IMR-90 (cell line): ENCODE results near the gene FAS. TPM values are rescaled to one million over a fixed set of nuclear protein-coding genes. Genes with fewer than 3 reads are reported as not detected.

Experiments
- ATAC-seq: fragments of 200-7000 bp; cut with Tn5 transposase; 2 replicates; pipeline ENCODE4 v1.9.1; 2020; ENCODE audit warnings: low read depth, mild to moderate bottlenecking, moderate library complexity
- BruUV-seq: library from RNA; stranded (reverse); fragments of 400-500 nt; replicated peaks from 2 replicates; lab custom pipeline; 2021; lab: Mats Ljungman, UMichigan
- CTCF ChIA-PET: fragments of 300-600 bp; formaldehyde crosslinking; extraction: SDS; loops from one replicate; lab custom pipeline; 2021; ENCODE audit warnings: antibody characterized with exemption; lab: Yijun Ruan, JAX
- POLR2A ChIA-PET: fragments of 300-600 bp; sonication (Branson Sonifier 250); formaldehyde crosslinking; loops from one replicate; lab custom pipeline; 2022; ENCODE audit warnings: antibody characterized with exemption; ENCODE audit not compliant: unreplicated experiment; lab: Charles Lee
- DNase-seq: peaks from one replicate; pipeline ENCODE4 v3.0.0; 2013
- H2AFZ ChIP-seq: replicated peaks from 2 replicates; pipeline ENCODE3; 2013; ENCODE audit warnings: low read length, mild to moderate bottlenecking; ENCODE audit not compliant: poor library complexity
- H2AK5ac ChIP-seq: 2 replicates; pipeline ENCODE4 v1.6.1; 2013; ENCODE audit warnings: low read depth, low read length, inconsistent platforms
- H2AK9ac ChIP-seq: replicated peaks from 2 replicates; pipeline ENCODE3; 2013; ENCODE audit warnings: mild to moderate bottlenecking, low read depth, low read length, moderate library complexity; ENCODE audit not compliant: poor library complexity
- H2BK120ac ChIP-seq: 2 replicates; pipeline ENCODE4 v1.6.1; 2013; ENCODE audit warnings: low read depth, low read length, inconsistent platforms
- H2BK15ac ChIP-seq: 3 replicates; pipeline ENCODE4 v1.6.1; 2013; ENCODE audit warnings: low read depth, low read length, inconsistent platforms
- H2BK20ac ChIP-seq: 2 replicates; pipeline ENCODE4 v1.6.1; 2013; ENCODE audit warnings: low read depth, mild to moderate bottlenecking, inconsistent platforms, low read length, moderate library complexity
- H2BK5ac ChIP-seq: 2 replicates; pipeline ENCODE4 v1.6.1; 2013; ENCODE audit warnings: mild to moderate bottlenecking, low read depth, low read length, inconsistent platforms; ENCODE audit not compliant: poor library complexity, severe bottlenecking
- H3K14ac ChIP-seq: replicated peaks from 2 replicates; pipeline ENCODE4 v1.6.1; 2013; ENCODE audit warnings: low read depth, low read length, inconsistent platforms
- H3K18ac ChIP-seq: 2 replicates; pipeline ENCODE4 v1.6.1; 2013; ENCODE audit warnings: low read depth, low read length, control low read depth
- H3K23ac ChIP-seq: 2 replicates; pipeline ENCODE4 v1.6.1; 2013; ENCODE audit warnings: low read depth, low read length, inconsistent platforms
- H3K27ac ChIP-seq: 2 replicates; pipeline ENCODE4 v1.5.1; 2013; ENCODE audit warnings: mild to moderate bottlenecking, control low read depth, low read length; ENCODE audit not compliant: insufficient read depth
- H3K27me3 ChIP-seq: 2 replicates; pipeline ENCODE4 v1.6.1; 2013; ENCODE audit warnings: low read length; ENCODE audit not compliant: control insufficient read depth, insufficient read depth
- H3K36me3 ChIP-seq: 2 replicates; pipeline ENCODE4 v1.6.1; 2013; ENCODE audit warnings: low read length, mixed read lengths; ENCODE audit not compliant: control insufficient read depth, insufficient read depth
- H3K4ac ChIP-seq: 2 replicates; pipeline ENCODE4 v1.6.1; 2013; ENCODE audit warnings: low read depth, low read length, inconsistent platforms
- H3K4me1 ChIP-seq: 2 replicates; pipeline ENCODE4 v1.6.1; 2013; ENCODE audit warnings: low read length, mixed read lengths; ENCODE audit not compliant: control insufficient read depth, insufficient read depth
- H3K4me2 ChIP-seq: 2 replicates; pipeline ENCODE4 v1.6.1; 2013; ENCODE audit warnings: low read depth, mild to moderate bottlenecking, control low read depth, low read length, moderate library complexity
- H3K4me3 ChIP-seq: 2 replicates; pipeline ENCODE4 v1.5.1; 2013; ENCODE audit warnings: low read depth, mild to moderate bottlenecking, control low read depth, low read length, moderate library complexity; ENCODE audit not compliant: insufficient read depth
- H3K56ac ChIP-seq: 2 replicates; pipeline ENCODE4 v1.6.1; 2013; ENCODE audit warnings: low read length, inconsistent platforms; ENCODE audit not compliant: insufficient read depth; ENCODE audit errors: extremely low read depth
- H3K79me1 ChIP-seq, 2 experiments: 2 replicates each; pipeline ENCODE4 v1.6.1; 2013; ENCODE audit warnings: low read length in 2 of 2, inconsistent platforms in 1 of 2, low read depth in 1 of 2
- H3K9ac ChIP-seq: 2 replicates; pipeline ENCODE4 v1.6.1; 2013; ENCODE audit warnings: low read depth, low read length, control low read depth
- H3K9me1 ChIP-seq: 2 replicates; pipeline ENCODE4 v1.6.1; 2013; ENCODE audit warnings: low read length, inconsistent platforms; ENCODE audit not compliant: insufficient read depth
- H3K9me3 ChIP-seq: 2 replicates; pipeline ENCODE4 v1.6.1; 2013; ENCODE audit warnings: low read length; ENCODE audit not compliant: control insufficient read depth, insufficient read depth
- H4K20me1 ChIP-seq: 2 replicates; pipeline ENCODE4 v1.6.1; 2013; ENCODE audit warnings: low read length, inconsistent platforms; ENCODE audit not compliant: insufficient read depth
- H4K5ac ChIP-seq: 2 replicates; pipeline ENCODE4 v1.6.1; 2013; ENCODE audit warnings: mild to moderate bottlenecking, low read depth, low read length, control low read depth
- H4K8ac ChIP-seq, 2 experiments: 2 replicates each; pipeline ENCODE4 v1.6.1; 2013; ENCODE audit warnings: low read depth in 2 of 2, low read length in 2 of 2, control low read depth in 1 of 2, inconsistent platforms in 1 of 2
- H4K91ac ChIP-seq: 2 replicates; pipeline ENCODE4 v1.6.1; 2013; ENCODE audit warnings: low read depth, low read length, inconsistent platforms; ENCODE audit not compliant: insufficient read depth
- MAFK ChIP-seq: IDR thresholded peaks from 2 replicates; pipeline ENCODE4 v1.6.1; 2012; ENCODE audit warnings: low read depth, low read length, improper control_type of control experiment
- WGBS, 2 experiments: methylation state at CpG; one replicate each; pipeline versions ENCODE4 v1.1.5 to v1.1.7; 2013; ENCODE audit warnings: missing lambda C conversion rate in 2 of 2; ENCODE audit not compliant: insufficient read length in 1 of 2; ENCODE audit errors: extremely low coverage in 2 of 2; 5-methylcytosine and 5-hydroxymethylcytosine counted together
- dilution Hi-C: fragments of 300-500 bp; cut with HindIII; formaldehyde crosslinking; loops from one replicate; pipeline ENCODE4 v1.14.3; 2018; ENCODE audit warnings: low sequenced_read_pairs; ENCODE audit not compliant: unreplicated experiment
- in situ Hi-C: fragments of 300-500 bp; cut with MboI; formaldehyde crosslinking; loops from 3 replicates; pipeline ENCODE4 v1.14.3; 2019; ENCODE audit warnings: low sequenced_read_pairs, inconsistent platforms, mixed read lengths
- intact Hi-C: fragments of 100-400 bp; cut with micrococcal nuclease; formaldehyde crosslinking; loops from 2 replicates; pipeline ENCODE4 v1.10.0; 2022
- polyA plus RNA-seq, 3 experiments: library from polyadenylated mRNA; depleted of rRNA; stranded (reverse); fragments of >200 nt; gene quantifications; 2 replicates each; pipeline ENCODE4 v1.2.3, GENCODE V29; 2012; ENCODE audit warnings: low replicate concordance in 1 of 3
- total RNA-seq: library from RNA; depleted of rRNA; stranded (reverse); fragments of >200 nt; gene quantifications from 2 replicates; pipeline ENCODE4 v1.2.3, GENCODE V29; 2012

The FAS gene
- total and polyA plus RNA-seq, 2 of the 4 experiments (the other 2 are of a cell fraction), result 34.3 to 53.8 TPM

GRCh38 chr10:88957381-88957780 is 33.2 kb upstream of the FAS start:
- DNase-seq, result no peak
- Histone ChIP-seq H4K8ac (no peak overlapping the region), H2BK120ac (no peak overlapping the region), H3K14ac (no peak overlapping the region), H4K91ac (no peak overlapping the region), H3K79me1 (peaks cover 0 to 40% of the 10 kb centered on the region in 2 experiments; a peak in 3 of 4 replicates), H3K36me3 (no peaks in the 10 kb centered on the region), H2BK5ac (no peak overlapping the region), H3K4ac (no peak overlapping the region), H4K20me1 (no peaks in the 10 kb centered on the region), H3K9ac (no peak overlapping the region), H3K4me2 (no peak overlapping the region), H2BK20ac (no peak overlapping the region), H3K4me3 (no peak overlapping the region), H3K27ac (no peak overlapping the region), H3K27me3 (no peaks in the 10 kb centered on the region), H3K18ac (no peak overlapping the region), H2AK9ac (no peak overlapping the region), H3K23ac (no peak overlapping the region), H2BK15ac (no peak overlapping the region), H2AFZ (no peak overlapping the region), H3K4me1 (peaks cover 12% of the 10 kb centered on the region), H3K9me3 (no peaks in the 10 kb centered on the region), H4K5ac (no peak overlapping the region), H3K9me1 (peaks cover 7% of the 10 kb centered on the region; the same call in 1 of the 2 replicates), H3K56ac (no peak overlapping the region), H2AK5ac (no peak overlapping the region)
- BruUV-seq, result no TSS peak
- ChIA-PET CTCF (no interaction called here), POLR2A (no interaction called here)
- in situ Hi-C loops (no loop called here), intact Hi-C loops (no loop called here), dilution Hi-C loops (no loop called here)
- whole genome bisulfite sequencing, 2 experiments, result 91% methylated on average over 1 of the region's 1 CpG; no CpG with 5 or more reads in 1 of the 2 experiments
- no peak for ATAC-seq
- TF ChIP-seq MAFK, result no peak
